ENCODE measurements around the gene KRT75. TPM values are rescaled to one million over a fixed set of nuclear protein-coding genes. Genes with fewer than 3 reads are reported as not detected.

The KRT75 gene
- total RNA-seq, 1 donor from 2014 or later, result not detected

DNA sequence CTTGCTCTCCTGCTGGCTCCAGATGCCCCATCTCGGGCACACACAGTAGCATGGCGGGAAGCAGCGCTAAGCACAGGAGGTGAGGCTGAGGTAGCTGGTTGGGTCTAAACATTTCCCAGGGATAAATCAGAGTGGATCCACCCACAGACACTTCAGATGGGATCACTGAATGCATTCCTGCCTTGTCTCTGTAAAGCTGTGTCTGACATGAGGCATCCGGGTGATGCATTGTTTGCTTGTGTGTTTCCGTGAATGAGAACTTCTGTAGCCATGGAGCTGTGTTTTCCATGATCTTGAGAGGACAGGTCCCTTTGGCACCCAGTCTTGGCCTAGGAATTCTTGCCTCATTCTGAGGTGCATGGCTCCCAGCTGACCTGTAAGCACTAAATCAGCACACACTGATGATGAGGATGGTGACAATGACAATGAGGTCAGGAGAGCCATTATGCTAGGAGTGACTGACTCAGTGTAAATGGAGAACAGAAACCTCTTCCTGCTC, 6.7 kb upstream of the KRT75 start:
- DNase-seq (ENCODE audit: low spot score), result no peak
- TF ChIP-seq, protein P1, sequence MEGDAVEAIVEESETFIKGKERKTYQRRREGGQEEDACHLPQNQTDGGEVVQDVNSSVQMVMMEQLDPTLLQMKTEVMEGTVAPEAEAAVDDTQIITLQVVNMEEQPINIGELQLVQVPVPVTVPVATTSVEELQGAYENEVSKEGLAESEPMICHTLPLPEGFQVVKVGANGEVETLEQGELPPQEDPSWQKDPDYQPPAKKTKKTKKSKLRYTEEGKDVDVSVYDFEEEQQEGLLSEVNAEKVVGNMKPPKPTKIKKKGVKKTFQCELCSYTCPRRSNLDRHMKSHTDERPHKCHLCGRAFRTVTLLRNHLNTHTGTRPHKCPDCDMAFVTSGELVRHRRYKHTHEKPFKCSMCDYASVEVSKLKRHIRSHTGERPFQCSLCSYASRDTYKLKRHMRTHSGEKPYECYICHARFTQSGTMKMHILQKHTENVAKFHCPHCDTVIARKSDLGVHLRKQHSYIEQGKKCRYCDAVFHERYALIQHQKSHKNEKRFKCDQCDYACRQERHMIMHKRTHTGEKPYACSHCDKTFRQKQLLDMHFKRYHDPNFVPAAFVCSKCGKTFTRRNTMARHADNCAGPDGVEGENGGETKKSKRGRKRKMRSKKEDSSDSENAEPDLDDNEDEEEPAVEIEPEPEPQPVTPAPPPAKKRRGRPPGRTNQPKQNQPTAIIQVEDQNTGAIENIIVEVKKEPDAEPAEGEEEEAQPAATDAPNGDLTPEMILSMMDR (IDR thresholded peaks at IDR 0.05), result no peak
- Mint-ChIP-seq H3K27me3 (ENCODE audit: low read depth) (peaks cover 41% of the 10 kb centered on the region), H3K4me3 (ENCODE audit: unreplicated experiment) (no peak overlapping the region), H3K36me3 (ENCODE audit: low read depth) (peaks cover 1% of the 10 kb centered on the region), H3K27ac (ENCODE audit: unreplicated experiment) (no peak overlapping the region), H3K9me3 (ENCODE audit: low read depth) (no peaks in the 10 kb centered on the region), H3K4me1 (ENCODE audit: low read depth) (peaks cover 23% of the 10 kb centered on the region)

DNA sequence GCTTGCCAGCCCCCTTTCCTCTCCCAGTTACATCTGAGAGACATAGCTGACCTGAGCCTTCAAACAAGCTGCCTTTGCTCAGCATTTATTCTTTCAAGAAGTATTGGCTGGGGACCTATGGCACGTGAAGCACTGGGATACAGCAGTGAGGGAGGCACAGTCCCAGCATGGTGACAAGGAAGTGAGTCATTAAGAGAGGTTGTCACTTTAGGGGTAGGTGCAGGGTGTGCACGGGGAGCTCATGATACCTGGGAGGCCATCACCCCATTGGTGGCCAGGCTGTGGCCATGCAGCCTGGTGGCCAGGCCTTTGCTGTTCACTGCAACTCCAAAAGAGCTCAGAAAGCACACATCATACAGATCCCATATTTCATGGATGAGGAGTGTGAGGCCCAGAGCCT, 5.7 kb upstream of the KRT75 start:
- Mint-ChIP-seq H3K4me3 (ENCODE audit: unreplicated experiment) (no peak overlapping the region), H3K36me3 (ENCODE audit: low read depth) (peaks cover 1% of the 10 kb centered on the region), H3K27ac (ENCODE audit: unreplicated experiment) (no peak overlapping the region), H3K9me3 (ENCODE audit: low read depth) (no peaks in the 10 kb centered on the region), H3K27me3 (ENCODE audit: low read depth) (peaks cover 44% of the 10 kb centered on the region), H3K4me1 (ENCODE audit: low read depth) (peaks cover 23% of the 10 kb centered on the region)
- TF ChIP-seq, protein P1 (IDR thresholded peaks at IDR 0.05), result no peak
- no peak for DNase-seq (ENCODE audit: low spot score)

DNA sequence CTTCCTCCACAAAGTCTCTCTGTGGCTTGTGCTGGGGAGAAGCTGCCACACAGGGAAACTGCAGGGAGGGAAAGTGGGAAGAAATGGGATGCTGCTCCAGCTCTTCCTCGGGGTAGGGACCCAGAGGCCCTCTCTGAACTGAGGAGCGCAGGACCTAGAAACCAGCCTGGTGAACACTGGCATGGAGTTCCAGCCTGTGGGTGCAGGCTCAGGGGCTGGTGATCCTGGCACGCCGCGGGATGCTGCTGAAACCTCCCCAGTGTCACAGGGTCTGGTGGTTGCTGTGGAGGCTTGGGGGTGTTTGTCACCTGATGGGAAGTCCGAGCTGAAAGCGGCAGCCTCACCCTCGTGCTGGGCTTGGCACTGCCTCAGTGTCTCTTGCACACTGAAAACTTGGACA, 5.2 kb upstream of the KRT75 start:
- Mint-ChIP-seq H3K27ac (ENCODE audit: unreplicated experiment) (no peak overlapping the region), H3K36me3 (ENCODE audit: low read depth) (peaks cover 1% of the 10 kb centered on the region), H3K4me3 (ENCODE audit: unreplicated experiment) (no peak overlapping the region), H3K4me1 (ENCODE audit: low read depth) (peaks cover 23% of the 10 kb centered on the region), H3K9me3 (ENCODE audit: low read depth) (no peaks in the 10 kb centered on the region), H3K27me3 (ENCODE audit: low read depth) (peaks cover 45% of the 10 kb centered on the region)
- no peak for DNase-seq (ENCODE audit: low spot score)
- TF ChIP-seq, protein P1 (IDR thresholded peaks at IDR 0.05), result no peak

DNA sequence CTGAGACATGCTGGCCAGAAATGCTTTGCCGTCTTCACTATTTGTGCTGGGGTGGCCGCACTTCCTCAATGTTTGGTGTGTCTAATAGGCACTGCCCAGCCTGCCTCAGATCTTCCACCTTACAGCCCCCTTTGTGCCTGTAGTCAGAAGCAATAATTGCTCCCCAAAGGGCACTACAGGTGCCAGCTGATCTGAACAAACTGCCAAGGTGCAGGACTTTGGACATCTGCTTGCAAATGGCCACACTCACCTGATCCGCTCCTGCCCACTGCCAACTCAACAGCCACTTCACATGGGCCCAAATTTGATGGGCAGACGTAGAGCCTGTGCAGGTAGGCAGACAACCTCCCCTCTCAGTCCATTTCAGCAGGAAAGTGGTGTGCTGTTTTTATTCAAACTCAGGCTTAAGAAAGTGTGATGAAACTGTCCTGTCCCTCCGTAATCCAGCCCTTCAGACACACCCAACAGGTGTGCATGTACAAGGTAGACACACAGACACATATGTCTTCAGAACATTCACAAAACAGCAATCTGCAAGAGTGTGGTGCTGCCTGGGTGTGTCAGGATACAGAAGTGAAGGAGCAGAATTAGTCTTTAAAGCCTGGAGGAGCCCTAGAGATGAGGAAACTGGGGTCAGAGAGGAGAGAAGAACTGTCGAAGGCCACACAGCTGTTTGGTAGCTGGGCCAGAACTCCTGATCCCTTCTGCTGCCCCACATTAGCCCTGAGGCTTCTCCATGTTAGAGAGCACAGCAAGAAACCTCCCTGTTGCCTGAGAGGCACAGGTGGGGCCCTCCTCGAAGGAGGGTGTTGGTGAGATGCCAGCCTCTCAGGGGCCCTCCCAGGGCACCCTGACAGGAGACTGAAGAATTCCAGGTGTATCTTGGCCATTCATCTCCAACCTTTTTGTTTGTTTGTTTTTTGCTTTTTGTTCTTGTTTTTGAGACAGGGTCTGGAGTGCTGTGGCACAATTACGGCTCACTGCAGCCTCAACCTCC, 4.4 kb upstream of the KRT75 start:
- peaks cover 23% of the 10 kb centered on the region for H3K4me1 Mint-ChIP-seq (ENCODE audit: low read depth)
- peaks cover 44% of the 10 kb centered on the region for H3K27me3 Mint-ChIP-seq (ENCODE audit: low read depth)

DNA sequence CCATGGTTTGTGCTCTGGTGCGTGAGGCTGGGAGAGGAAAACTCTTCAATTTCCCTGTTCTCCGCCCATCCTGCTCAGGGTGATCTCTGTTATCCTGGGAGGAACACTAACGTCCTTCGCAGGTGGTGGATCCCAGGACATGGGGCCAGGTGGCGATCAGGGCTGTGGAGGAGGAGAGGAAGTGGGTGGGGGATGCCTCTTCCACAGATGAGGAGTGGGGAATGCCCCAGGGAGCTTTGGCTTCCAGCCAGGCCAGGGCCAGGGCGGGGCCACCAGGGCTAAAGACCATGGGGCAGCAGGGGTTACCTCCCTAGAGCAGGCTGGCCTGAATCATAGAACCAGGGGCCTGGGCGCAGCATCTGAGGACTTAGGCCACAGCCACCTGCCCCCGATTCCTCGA, 3.3 kb upstream of the KRT75 start:
- H3K4me1 Mint-ChIP-seq (ENCODE audit: low read depth), result peaks cover 13% of the 10 kb centered on the region
- peaks cover 52% of the 10 kb centered on the region for H3K27me3 Mint-ChIP-seq (ENCODE audit: low read depth)
- TF ChIP-seq, protein P1 (IDR thresholded peaks at IDR 0.05), result no peak
- no peak overlapping the region for H3K4me3 Mint-ChIP-seq (ENCODE audit: unreplicated experiment)
- H3K27ac Mint-ChIP-seq (ENCODE audit: unreplicated experiment), result no peak overlapping the region
- DNase-seq (ENCODE audit: low spot score), result no peak
- H3K36me3 Mint-ChIP-seq (ENCODE audit: low read depth), result peaks cover 1% of the 10 kb centered on the region
- no peaks in the 10 kb centered on the region for H3K9me3 Mint-ChIP-seq (ENCODE audit: low read depth)

More for the DNA sequence above, 4.4 kb upstream of the KRT75 start:
- DNase-seq (ENCODE audit: low spot score), result no peak
- H3K9me3 Mint-ChIP-seq (ENCODE audit: low read depth), result no peaks in the 10 kb centered on the region
- TF ChIP-seq, protein P1 (IDR thresholded peaks at IDR 0.05), result no peak
- no peak overlapping the region for H3K4me3 Mint-ChIP-seq (ENCODE audit: unreplicated experiment)
- H3K36me3 Mint-ChIP-seq (ENCODE audit: low read depth), result peaks cover 1% of the 10 kb centered on the region
- no peak overlapping the region for H3K27ac Mint-ChIP-seq (ENCODE audit: unreplicated experiment)

All from chondrocyte (in vitro differentiated cells).